Rectal smooth muscle tissue (tissue), 1 donor: Measurements from ENCODE around the gene EFNB2.

Experiments used
- H3K27ac ChIP-seq: one replicate; pipeline ENCODE4 v1.7.0; 2013; ENCODE audit warnings: low read depth, low read length, inconsistent platforms
- H3K27me3 ChIP-seq: one replicate; pipeline ENCODE4 v1.7.0; 2013; ENCODE audit warnings: low read length; ENCODE audit not compliant: control insufficient read depth, insufficient read depth
- H3K36me3 ChIP-seq: one replicate; pipeline ENCODE4 v1.7.0; 2013; ENCODE audit warnings: low read length; ENCODE audit not compliant: control insufficient read depth, insufficient read depth
- H3K4me1 ChIP-seq: one replicate; pipeline ENCODE4 v1.7.0; 2013; ENCODE audit warnings: low read length; ENCODE audit not compliant: control insufficient read depth, insufficient read depth
- H3K4me3 ChIP-seq: one replicate; pipeline ENCODE4 v1.7.0; 2013; ENCODE audit warnings: low read length
- H3K9ac ChIP-seq: one replicate; pipeline ENCODE4 v1.7.0; 2013; ENCODE audit warnings: low read length

EFNB2 gene

DNA sequence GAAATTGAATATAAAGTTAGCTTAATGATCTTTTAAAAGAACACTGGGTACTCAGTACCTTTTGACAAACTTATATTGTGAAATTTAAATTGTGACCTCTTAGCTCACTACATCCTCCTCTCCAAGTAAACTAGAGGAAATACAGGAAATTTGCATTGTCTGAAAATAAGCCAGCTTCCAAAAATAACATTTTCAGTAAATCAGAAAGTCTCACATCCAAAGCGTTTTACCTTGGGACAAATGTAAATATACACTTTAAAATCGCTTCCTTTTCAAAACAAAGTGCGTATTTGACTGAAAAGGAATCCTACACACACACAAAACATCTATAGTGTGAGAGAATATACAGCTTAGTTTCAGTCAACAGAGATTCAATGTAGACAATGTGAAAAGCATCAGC, 2.1 kb upstream of the EFNB2 start:
- Histone ChIP-seq H3K4me1 (no peaks in the 10 kb centered on the region), H3K27ac (no peak overlapping the region), H3K9ac (no peak overlapping the region), H3K36me3 (no peaks in the 10 kb centered on the region), H3K27me3 (no peaks in the 10 kb centered on the region), H3K4me3 (no peak overlapping the region)

DNA sequence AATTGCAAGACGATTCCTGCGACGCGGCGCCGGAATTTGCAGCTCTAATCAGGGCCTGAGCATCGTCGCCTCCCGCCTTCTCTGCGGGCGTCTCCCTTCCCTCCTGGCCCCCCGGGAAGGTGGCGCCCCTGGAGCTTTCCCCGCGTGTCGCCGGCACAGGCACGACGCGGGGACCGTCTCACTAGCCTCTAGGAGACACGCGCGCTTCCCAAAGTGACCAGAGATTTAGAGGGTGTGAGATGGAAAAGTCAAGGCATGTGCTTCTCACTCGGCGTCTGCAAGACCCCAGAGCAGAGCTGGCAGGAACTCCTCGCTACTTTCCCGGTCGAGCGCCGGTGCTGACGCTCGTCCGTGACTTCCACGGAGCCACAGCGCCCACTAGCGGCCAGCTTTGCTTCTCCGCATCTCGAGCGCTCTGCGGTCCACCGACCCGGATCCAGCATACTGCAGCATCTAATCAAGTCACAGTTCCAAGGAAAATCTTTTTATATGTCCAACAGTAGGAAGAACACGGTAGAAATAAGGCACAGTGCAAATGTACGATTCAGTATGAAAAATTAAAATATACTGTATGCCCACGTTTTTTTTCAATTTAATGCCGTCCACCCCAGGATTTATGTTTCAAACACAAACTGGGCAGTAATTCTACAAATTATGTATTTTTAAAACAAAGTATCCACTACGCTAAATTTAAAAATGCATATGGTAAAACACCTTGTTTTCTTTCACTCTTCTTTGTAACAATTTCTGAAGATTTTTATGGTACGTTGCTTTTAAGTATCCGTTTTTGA, 977 bp upstream of the EFNB2 start:
- Histone ChIP-seq H3K36me3 (no peaks in the 10 kb centered on the region), H3K27ac (peak overlapping the region; percentile 40), H3K9ac (no peak overlapping the region), H3K27me3 (no peaks in the 10 kb centered on the region), H3K4me1 (no peaks in the 10 kb centered on the region), H3K4me3 (peak overlapping the region; percentile 67)

DNA sequence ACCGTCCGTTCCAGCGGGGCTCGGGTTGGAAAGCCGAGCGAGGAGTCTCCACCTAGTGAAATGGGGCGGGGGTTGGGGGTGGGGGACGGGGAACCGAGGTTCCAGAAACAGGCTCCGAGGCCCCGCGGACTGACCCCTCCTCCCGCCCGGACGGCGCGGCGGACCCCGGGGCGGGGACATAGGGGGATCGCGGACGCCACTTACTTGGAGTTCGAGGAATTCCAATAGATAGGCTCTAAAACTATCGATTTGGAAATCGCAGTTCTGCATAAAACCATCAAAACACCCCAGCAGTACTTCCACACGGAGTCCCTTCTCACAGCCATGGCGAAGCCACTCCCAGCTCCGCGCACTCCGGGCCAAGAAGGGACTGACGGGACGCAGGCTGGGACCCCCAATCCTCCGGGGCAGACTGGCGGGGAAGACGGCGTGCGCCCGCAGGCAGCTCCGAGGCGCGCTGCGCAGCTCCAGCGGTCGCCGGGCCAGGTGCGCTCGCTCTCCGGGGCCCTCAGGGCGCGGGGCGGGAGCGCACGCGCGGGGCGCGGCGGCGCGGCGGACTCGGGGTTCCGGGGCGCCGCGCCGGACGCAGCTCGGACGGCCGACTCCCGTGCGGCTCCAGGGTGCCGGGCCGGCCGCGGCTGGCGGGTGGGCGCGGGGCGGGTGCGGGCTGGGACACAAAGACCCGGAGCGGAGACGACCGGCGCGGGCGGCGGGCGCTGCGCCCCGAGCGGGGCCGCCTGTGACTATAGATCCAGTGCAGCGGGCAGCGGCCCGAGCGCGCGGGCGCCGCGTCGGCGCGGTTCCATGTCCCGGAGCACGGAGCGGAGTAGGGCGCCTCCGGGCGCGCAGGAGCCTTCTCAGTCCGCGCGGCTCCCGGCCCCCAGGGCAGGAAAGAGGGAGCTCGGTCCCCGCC, 567 bp downstream of the EFNB2 start:
- H3K4me1 ChIP-seq = peaks cover 4% of the 10 kb centered on the region

DNA sequence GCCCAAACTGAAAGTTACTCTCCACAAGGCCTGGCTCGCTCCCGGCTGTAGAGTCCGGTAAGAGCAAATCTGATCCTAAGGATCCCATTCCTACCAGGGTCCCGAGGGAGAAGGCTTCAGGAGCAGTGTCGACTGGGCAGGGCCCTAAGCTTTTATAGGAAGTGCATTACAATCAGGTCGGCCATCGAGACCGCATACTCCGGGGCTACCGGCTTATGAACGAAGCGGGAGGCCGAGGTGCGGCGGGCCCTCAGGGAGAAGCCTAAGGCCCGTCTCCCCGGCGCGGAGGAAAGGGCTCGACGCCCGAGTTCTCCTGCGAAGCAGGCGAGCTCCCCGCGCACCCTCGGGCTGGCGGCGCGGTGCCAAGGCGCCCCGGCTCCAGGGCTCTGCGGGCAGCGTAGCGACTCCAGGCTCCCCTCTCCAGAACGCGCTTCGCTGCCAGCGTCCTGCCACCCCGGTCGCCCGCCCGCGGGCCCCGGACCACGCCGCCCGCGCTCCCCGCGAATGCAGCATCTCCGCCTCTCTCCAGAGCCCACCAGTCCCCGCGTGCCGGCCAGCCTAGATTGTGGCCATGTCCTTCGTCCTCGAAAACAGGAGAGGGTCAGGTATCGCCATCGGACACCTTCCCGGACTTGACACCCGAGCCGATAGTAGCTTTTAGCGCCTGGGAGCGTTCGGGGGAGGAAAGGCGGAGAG, 1.4 kb downstream of the EFNB2 start:
- no peaks in the 10 kb centered on the region for H3K27me3 ChIP-seq
- peaks cover 7% of the 10 kb centered on the region for H3K4me1 ChIP-seq

More for the DNA sequence above, 567 bp downstream of the EFNB2 start:
- peak overlapping the region; percentile 74 for H3K27ac ChIP-seq
- no peaks in the 10 kb centered on the region for H3K36me3 ChIP-seq
- H3K9ac ChIP-seq = peak overlapping the region; percentile 1
- H3K27me3 ChIP-seq = no peaks in the 10 kb centered on the region
- H3K4me3 ChIP-seq = peak overlapping the region; percentile 67

DNA sequence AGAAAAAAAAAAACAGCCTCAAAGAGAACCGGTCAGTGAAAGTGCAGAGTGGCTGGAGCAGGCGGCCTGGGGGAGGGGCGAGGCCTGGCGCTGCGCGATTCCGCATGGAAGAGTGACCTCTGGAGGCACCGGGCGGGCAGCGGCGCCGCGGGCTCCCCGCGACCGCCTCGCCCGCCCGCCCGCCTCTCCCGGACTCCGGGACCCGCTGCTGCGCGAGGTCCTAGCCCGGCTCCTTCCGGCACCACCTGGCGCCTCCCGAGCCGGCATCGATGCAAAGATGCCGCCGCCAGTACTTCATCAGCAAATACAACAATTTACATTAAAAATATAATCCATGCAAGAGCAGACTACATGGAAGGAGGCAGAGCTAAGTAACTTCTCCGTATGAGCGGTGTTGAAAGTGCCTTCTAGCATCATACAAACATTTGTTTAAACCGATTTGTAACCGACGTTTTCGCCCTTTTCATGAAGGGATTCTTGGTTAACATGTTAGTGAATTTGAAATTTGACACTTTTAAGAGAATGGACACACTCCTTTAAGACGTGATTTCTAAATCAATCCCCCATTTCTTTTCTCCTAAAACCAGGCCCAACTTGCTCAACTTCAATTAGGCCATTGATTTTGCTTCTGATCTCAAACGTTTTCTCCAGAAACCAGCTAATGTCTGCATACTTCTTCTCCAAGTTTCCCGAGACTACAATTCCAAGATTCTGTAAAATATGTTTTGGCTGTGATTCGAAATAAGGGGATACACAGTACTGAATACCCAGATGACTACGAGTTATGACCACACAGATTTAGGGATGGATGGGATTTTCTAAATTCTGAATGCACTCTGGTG, 2.1 kb downstream of the EFNB2 start:
- Histone ChIP-seq H3K9ac (no peak overlapping the region), H3K4me1 (peaks cover 7% of the 10 kb centered on the region), H3K36me3 (no peaks in the 10 kb centered on the region), H3K27me3 (no peaks in the 10 kb centered on the region), H3K27ac (peak overlapping the region; percentile 75), H3K4me3 (peak overlapping the region; percentile 67)

More for the DNA sequence above, 1.4 kb downstream of the EFNB2 start:
- no peaks in the 10 kb centered on the region for H3K36me3 ChIP-seq
- peak overlapping the region; percentile 67 for H3K4me3 ChIP-seq
- H3K27ac ChIP-seq = peak overlapping the region; percentile 74
- no peak overlapping the region for H3K9ac ChIP-seq

DNA sequence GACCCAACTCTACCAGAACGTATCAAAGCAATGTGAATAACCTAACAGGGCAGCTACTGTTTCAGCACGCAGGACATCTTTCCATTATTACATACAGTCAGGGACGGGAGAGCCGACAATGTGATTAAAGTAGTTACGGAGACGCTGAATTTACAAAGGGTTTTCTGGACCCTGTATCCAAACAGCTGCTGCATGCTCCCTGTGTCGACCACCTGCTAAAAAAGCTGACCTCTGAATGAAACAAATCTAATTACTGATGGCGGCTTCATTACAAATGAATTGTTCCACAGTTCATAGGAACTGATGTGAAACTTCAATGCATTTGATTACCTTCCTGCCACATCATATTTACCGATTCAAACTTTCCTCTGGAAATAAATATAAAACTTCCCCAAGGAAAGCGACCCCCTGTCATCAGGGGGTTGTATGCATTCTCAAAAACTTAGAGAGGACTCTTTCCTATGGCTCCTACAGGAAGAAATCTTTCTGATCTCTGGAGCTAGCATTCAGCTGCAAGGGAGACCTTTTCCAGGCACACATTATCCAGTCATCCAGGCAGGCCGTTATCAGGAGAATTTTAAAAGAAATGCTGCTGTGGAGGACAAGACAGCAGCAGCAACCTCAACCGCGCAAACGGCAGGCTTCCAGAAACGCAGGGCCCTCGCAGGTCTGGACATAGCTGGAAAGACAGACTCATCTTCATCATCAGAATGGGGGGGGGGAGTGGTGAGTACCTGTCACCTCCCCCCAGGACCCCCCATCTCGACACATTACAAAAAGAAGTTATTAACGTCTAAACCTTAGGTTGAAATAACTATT, 3.1 kb downstream of the EFNB2 start:
- Histone ChIP-seq H3K9ac (no peak overlapping the region), H3K4me3 (peak overlapping the region; percentile 67), H3K27me3 (no peaks in the 10 kb centered on the region), H3K4me1 (peaks cover 7% of the 10 kb centered on the region), H3K27ac (peak overlapping the region; percentile 75), H3K36me3 (no peaks in the 10 kb centered on the region)

DNA sequence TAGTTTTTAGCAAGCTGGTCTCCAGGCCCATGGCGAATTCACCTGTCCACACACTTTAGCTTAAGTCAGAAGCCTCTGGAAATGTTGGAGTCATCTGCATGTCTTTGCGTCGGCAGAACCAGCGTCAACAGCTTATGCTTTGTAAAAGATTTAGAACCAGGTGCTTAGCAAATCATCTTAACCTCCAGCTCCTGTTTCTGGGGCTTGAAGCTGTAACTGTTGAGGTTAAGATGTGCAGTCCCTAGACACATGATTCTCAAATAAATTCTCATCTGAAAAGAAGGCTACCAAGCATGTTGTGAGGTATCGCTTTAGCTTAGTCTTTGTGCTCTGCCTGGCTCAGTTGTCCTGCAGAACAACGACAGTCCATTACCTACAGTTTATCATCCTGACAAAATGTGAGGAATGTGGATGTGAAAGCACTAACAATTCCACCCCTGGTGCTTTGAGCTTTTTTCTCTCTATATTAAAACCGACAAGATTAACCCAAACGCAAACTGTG, 4.4 kb downstream of the EFNB2 start:
- H3K4me1 ChIP-seq = peaks cover 7% of the 10 kb centered on the region
- H3K36me3 ChIP-seq = no peaks in the 10 kb centered on the region
- H3K27ac ChIP-seq = peak overlapping the region; percentile 60
- peak overlapping the region; percentile 40 for H3K4me3 ChIP-seq
- H3K9ac ChIP-seq = no peak overlapping the region
- H3K27me3 ChIP-seq = no peaks in the 10 kb centered on the region

DNA sequence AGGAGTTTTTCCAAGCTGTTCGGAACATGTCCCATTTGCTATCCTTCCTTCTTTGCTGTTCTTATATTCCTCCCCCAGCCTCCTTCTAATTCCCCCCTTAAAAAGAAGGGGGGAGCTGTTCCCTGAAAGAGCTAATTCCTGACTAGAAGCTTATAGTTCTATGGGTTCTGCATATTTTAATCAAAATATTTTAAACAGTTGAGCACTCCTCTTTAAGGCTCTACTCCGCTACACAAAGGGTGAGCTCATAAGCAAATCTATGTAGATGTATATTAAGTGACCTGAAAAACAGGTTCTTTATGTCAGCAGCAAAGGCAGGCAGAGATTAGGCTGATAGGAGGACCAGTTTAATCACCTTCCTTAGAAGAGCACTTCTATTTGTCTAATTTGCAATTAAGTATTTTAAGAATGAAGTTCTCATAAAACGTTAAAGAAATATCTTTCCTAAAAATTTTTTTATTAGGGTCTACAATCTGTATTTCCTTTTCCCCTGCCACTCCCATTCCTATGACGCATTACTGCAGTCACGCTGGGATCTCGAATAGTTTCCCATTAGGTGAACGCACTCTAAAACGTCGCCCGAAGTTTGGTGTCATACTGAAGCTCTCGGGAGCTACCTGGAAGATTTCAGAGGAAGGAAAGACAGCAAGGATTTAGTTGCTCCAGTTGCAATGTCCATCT, 5.2 kb downstream of the EFNB2 start:
- peak overlapping the region; percentile 40 for H3K4me3 ChIP-seq
- peak overlapping the region; percentile 60 for H3K27ac ChIP-seq
- no peaks in the 10 kb centered on the region for H3K36me3 ChIP-seq
- no peak overlapping the region for H3K9ac ChIP-seq
- H3K4me1 ChIP-seq = peaks cover 7% of the 10 kb centered on the region
- H3K27me3 ChIP-seq = no peaks in the 10 kb centered on the region

DNA sequence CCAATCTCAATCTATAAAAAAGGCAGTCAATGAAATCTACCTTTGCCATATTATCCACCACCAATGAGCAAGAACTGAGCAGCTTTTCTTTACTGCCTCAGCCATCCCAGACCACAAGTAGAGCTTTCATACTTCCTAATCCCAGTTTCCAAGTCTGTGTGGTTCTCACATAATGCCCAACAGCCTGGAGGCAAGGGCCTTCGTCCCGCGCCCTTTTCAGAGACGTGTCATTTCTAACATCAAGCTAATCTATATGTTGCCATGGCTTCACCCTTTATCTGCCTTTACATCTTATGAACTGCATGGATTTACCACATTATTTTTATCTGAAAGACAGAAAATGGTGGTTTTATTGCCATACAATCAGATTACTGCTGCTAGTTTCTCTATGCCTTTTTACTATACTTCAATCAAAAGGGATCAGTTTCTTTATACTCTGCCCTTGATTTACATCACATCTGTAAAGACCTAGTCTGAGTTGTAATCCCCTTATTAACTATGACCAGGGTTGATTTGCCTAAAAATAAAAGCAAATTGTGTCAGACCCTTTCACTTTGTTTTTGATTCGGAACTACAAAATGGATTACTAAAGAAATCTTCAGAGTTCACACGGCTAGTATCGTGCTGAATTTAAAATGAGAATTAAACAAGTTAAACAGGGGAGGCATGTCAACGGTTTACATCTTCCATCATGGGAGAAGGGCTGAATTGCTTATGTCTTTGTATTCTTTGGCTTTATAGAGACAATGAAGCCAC, 5.9 kb downstream of the EFNB2 start:
- H3K4me1 ChIP-seq = peaks cover 7% of the 10 kb centered on the region
- H3K4me3 ChIP-seq = no peak overlapping the region
- H3K27ac ChIP-seq = no peak overlapping the region
- no peak overlapping the region for H3K9ac ChIP-seq
- no peaks in the 10 kb centered on the region for H3K27me3 ChIP-seq
- H3K36me3 ChIP-seq = no peaks in the 10 kb centered on the region

DNA sequence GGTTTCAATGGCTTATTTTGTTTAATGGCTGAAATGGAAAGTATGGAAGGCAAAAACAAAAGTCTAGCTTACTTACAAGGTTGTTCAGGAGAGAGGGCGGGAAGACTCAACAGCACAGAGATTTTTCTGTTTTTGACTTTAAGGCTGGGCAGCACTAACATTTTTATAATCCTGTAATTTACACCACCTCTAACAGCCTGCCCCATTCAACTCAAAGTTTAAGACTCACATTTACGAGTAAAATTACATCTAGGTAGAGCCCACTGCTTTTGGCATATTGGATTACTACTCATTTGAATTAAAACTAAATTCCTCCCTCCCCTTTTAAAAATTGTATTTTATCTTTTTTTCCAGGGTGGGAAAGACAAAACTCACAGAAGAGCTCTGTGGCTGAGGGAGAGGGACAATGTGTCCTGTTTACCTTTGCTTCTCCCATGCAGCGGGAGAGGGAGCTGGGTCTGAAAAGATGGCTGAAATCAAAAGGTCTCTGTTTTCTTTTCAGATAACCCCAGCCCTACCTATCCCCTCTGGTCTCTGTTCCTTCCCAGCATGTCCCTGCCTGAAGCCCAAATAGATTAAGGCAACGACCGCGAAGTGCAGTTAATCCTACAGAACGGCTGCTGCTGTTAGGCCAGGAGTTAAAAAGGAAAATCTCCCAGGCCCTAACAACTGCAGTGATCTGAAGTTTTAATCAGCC, 6.6 kb downstream of the EFNB2 start:
- H3K27me3 ChIP-seq = no peaks in the 10 kb centered on the region
- no peak overlapping the region for H3K4me3 ChIP-seq
- H3K9ac ChIP-seq = no peak overlapping the region
- no peak overlapping the region for H3K27ac ChIP-seq
- H3K36me3 ChIP-seq = no peaks in the 10 kb centered on the region
- peaks cover 7% of the 10 kb centered on the region for H3K4me1 ChIP-seq
